IMR-90 (cell line): ENCODE measurements around the gene COX19. TPM values are rescaled to one million over a fixed set of nuclear protein-coding genes. Genes with fewer than 3 reads are reported as not detected.

ENCODE experiments used
- ATAC-seq: fragments of 200-7000 bp; cut with Tn5 transposase; 2 replicates; pipeline ENCODE4 v1.9.1; 2020; ENCODE audit warnings: low read depth, mild to moderate bottlenecking, moderate library complexity
- BruUV-seq: library from RNA; stranded (reverse); fragments of 400-500 nt; replicated peaks from 2 replicates; lab custom pipeline; 2021; lab: Mats Ljungman, UMichigan
- CTCF ChIA-PET: fragments of 300-600 bp; formaldehyde crosslinking; extraction: SDS; loops from one replicate; lab custom pipeline; 2021; ENCODE audit warnings: antibody characterized with exemption; lab: Yijun Ruan, JAX
- POLR2A ChIA-PET: fragments of 300-600 bp; sonication (Branson Sonifier 250); formaldehyde crosslinking; loops from one replicate; lab custom pipeline; 2022; ENCODE audit warnings: antibody characterized with exemption; ENCODE audit not compliant: unreplicated experiment; lab: Charles Lee
- DNase-seq: peaks from one replicate; pipeline ENCODE4 v3.0.0; 2013
- H2AFZ ChIP-seq: replicated peaks from 2 replicates; pipeline ENCODE3; 2013; ENCODE audit warnings: low read length, mild to moderate bottlenecking; ENCODE audit not compliant: poor library complexity
- H2AK5ac ChIP-seq: 2 replicates; pipeline ENCODE4 v1.6.1; 2013; ENCODE audit warnings: low read depth, low read length, inconsistent platforms
- H2AK9ac ChIP-seq: replicated peaks from 2 replicates; pipeline ENCODE3; 2013; ENCODE audit warnings: mild to moderate bottlenecking, low read depth, low read length, moderate library complexity; ENCODE audit not compliant: poor library complexity
- H2BK120ac ChIP-seq: 2 replicates; pipeline ENCODE4 v1.6.1; 2013; ENCODE audit warnings: low read depth, low read length, inconsistent platforms
- H2BK15ac ChIP-seq: 3 replicates; pipeline ENCODE4 v1.6.1; 2013; ENCODE audit warnings: low read depth, low read length, inconsistent platforms
- H2BK20ac ChIP-seq: 2 replicates; pipeline ENCODE4 v1.6.1; 2013; ENCODE audit warnings: low read depth, mild to moderate bottlenecking, inconsistent platforms, low read length, moderate library complexity
- H2BK5ac ChIP-seq: 2 replicates; pipeline ENCODE4 v1.6.1; 2013; ENCODE audit warnings: mild to moderate bottlenecking, low read depth, low read length, inconsistent platforms; ENCODE audit not compliant: poor library complexity, severe bottlenecking
- H3K14ac ChIP-seq: replicated peaks from 2 replicates; pipeline ENCODE4 v1.6.1; 2013; ENCODE audit warnings: low read depth, low read length, inconsistent platforms
- H3K18ac ChIP-seq: 2 replicates; pipeline ENCODE4 v1.6.1; 2013; ENCODE audit warnings: low read depth, low read length, control low read depth
- H3K23ac ChIP-seq: 2 replicates; pipeline ENCODE4 v1.6.1; 2013; ENCODE audit warnings: low read depth, low read length, inconsistent platforms
- H3K27ac ChIP-seq: 2 replicates; pipeline ENCODE4 v1.5.1; 2013; ENCODE audit warnings: mild to moderate bottlenecking, control low read depth, low read length; ENCODE audit not compliant: insufficient read depth
- H3K27me3 ChIP-seq: 2 replicates; pipeline ENCODE4 v1.6.1; 2013; ENCODE audit warnings: low read length; ENCODE audit not compliant: control insufficient read depth, insufficient read depth
- H3K36me3 ChIP-seq: 2 replicates; pipeline ENCODE4 v1.6.1; 2013; ENCODE audit warnings: low read length, mixed read lengths; ENCODE audit not compliant: control insufficient read depth, insufficient read depth
- H3K4ac ChIP-seq: 2 replicates; pipeline ENCODE4 v1.6.1; 2013; ENCODE audit warnings: low read depth, low read length, inconsistent platforms
- H3K4me1 ChIP-seq: 2 replicates; pipeline ENCODE4 v1.6.1; 2013; ENCODE audit warnings: low read length, mixed read lengths; ENCODE audit not compliant: control insufficient read depth, insufficient read depth
- H3K4me2 ChIP-seq: 2 replicates; pipeline ENCODE4 v1.6.1; 2013; ENCODE audit warnings: low read depth, mild to moderate bottlenecking, control low read depth, low read length, moderate library complexity
- H3K4me3 ChIP-seq: 2 replicates; pipeline ENCODE4 v1.5.1; 2013; ENCODE audit warnings: low read depth, mild to moderate bottlenecking, control low read depth, low read length, moderate library complexity; ENCODE audit not compliant: insufficient read depth
- H3K56ac ChIP-seq: 2 replicates; pipeline ENCODE4 v1.6.1; 2013; ENCODE audit warnings: low read length, inconsistent platforms; ENCODE audit not compliant: insufficient read depth; ENCODE audit errors: extremely low read depth
- H3K79me1 ChIP-seq, 2 experiments: 2 replicates each; pipeline ENCODE4 v1.6.1; 2013; ENCODE audit warnings: low read length in 2 of 2, inconsistent platforms in 1 of 2, low read depth in 1 of 2
- H3K9ac ChIP-seq: 2 replicates; pipeline ENCODE4 v1.6.1; 2013; ENCODE audit warnings: low read depth, low read length, control low read depth
- H3K9me1 ChIP-seq: 2 replicates; pipeline ENCODE4 v1.6.1; 2013; ENCODE audit warnings: low read length, inconsistent platforms; ENCODE audit not compliant: insufficient read depth
- H3K9me3 ChIP-seq: 2 replicates; pipeline ENCODE4 v1.6.1; 2013; ENCODE audit warnings: low read length; ENCODE audit not compliant: control insufficient read depth, insufficient read depth
- H4K20me1 ChIP-seq: 2 replicates; pipeline ENCODE4 v1.6.1; 2013; ENCODE audit warnings: low read length, inconsistent platforms; ENCODE audit not compliant: insufficient read depth
- H4K5ac ChIP-seq: 2 replicates; pipeline ENCODE4 v1.6.1; 2013; ENCODE audit warnings: mild to moderate bottlenecking, low read depth, low read length, control low read depth
- H4K8ac ChIP-seq, 2 experiments: 2 replicates each; pipeline ENCODE4 v1.6.1; 2013; ENCODE audit warnings: low read depth in 2 of 2, low read length in 2 of 2, control low read depth in 1 of 2, inconsistent platforms in 1 of 2
- H4K91ac ChIP-seq: 2 replicates; pipeline ENCODE4 v1.6.1; 2013; ENCODE audit warnings: low read depth, low read length, inconsistent platforms; ENCODE audit not compliant: insufficient read depth
- BHLHE40 ChIP-seq: fragments of 150-350 bp; IDR thresholded peaks from 2 replicates; pipeline ENCODE4 v1.6.1; 2016; ENCODE audit warnings: mild to moderate bottlenecking, low read depth, low read length
- CEBPB ChIP-seq: IDR thresholded peaks from 2 replicates; pipeline ENCODE4 v1.6.1; 2012; ENCODE audit warnings: low read depth, low read length, improper control_type of control experiment
- CHD1 ChIP-seq: IDR thresholded peaks from 2 replicates; pipeline ENCODE4 v1.6.1; 2012; ENCODE audit warnings: low read depth, low read length, improper control_type of control experiment
- ELK1 ChIP-seq: fragments of 150-350 bp; IDR thresholded peaks from 2 replicates; pipeline ENCODE4 v1.6.1; 2016; ENCODE audit warnings: low read depth, mild to moderate bottlenecking, low read length, moderate library complexity, borderline replicate concordance
- FOS ChIP-seq: fragments of 150-350 bp; IDR thresholded peaks from 2 replicates; pipeline ENCODE4 v1.6.1; 2016; ENCODE audit warnings: low read depth, low read length
- MAFK ChIP-seq: IDR thresholded peaks from 2 replicates; pipeline ENCODE4 v1.6.1; 2012; ENCODE audit warnings: low read depth, low read length, improper control_type of control experiment
- MAZ ChIP-seq: IDR thresholded peaks from 2 replicates; pipeline ENCODE4 v1.6.1; 2012; ENCODE audit warnings: low read depth, mild to moderate bottlenecking, low read length, improper control_type of control experiment, moderate library complexity, borderline replicate concordance
- MXI1 ChIP-seq: IDR thresholded peaks from 2 replicates; pipeline ENCODE4 v1.6.1; 2012; ENCODE audit warnings: low read depth, mild to moderate bottlenecking, low read length, moderate library complexity, borderline replicate concordance
- NFE2L2 ChIP-seq: fragments of 150-350 bp; IDR thresholded peaks from 2 replicates; pipeline ENCODE4 v1.6.1; 2016; ENCODE audit warnings: low read depth, mild to moderate bottlenecking, low read length
- POLR2A ChIP-seq: IDR thresholded peaks from 2 replicates; pipeline ENCODE4 v1.6.1; 2012; ENCODE audit warnings: mild to moderate bottlenecking, low read depth, low read length
- RAD21 ChIP-seq: IDR thresholded peaks from 2 replicates; pipeline ENCODE4 v1.6.1; 2012; ENCODE audit warnings: low read length, improper control_type of control experiment
- RCOR1 ChIP-seq: IDR thresholded peaks from 2 replicates; pipeline ENCODE4 v1.6.1; 2012; ENCODE audit warnings: mild to moderate bottlenecking, low read length, improper control_type of control experiment; ENCODE audit not compliant: insufficient replicate concordance
- RFX5 ChIP-seq: IDR thresholded peaks from 2 replicates; pipeline ENCODE4 v1.8.0; 2012; ENCODE audit warnings: low read depth, mild to moderate bottlenecking, low read length, moderate library complexity
- SMC3 ChIP-seq: fragments of 150-350 bp; IDR thresholded peaks from 2 replicates; pipeline ENCODE4 v1.6.1; 2016; ENCODE audit warnings: low read depth, mild to moderate bottlenecking, antibody characterized with exemption, low read length, moderate library complexity
- USF2 ChIP-seq: fragments of 150-350 bp; IDR thresholded peaks from 2 replicates; pipeline ENCODE4 v1.6.1; 2017; ENCODE audit warnings: mild to moderate bottlenecking, antibody characterized with exemption, low read length, low read depth
- WGBS, 2 experiments: methylation state at CpG; one replicate each; pipeline versions ENCODE4 v1.1.5 to v1.1.7; 2013; ENCODE audit warnings: missing lambda C conversion rate in 2 of 2; ENCODE audit not compliant: insufficient read length in 1 of 2; ENCODE audit errors: extremely low coverage in 2 of 2; 5-methylcytosine and 5-hydroxymethylcytosine counted together
- dilution Hi-C: fragments of 300-500 bp; cut with HindIII; formaldehyde crosslinking; loops from one replicate; pipeline ENCODE4 v1.14.3; 2018; ENCODE audit warnings: low sequenced_read_pairs; ENCODE audit not compliant: unreplicated experiment
- in situ Hi-C: fragments of 300-500 bp; cut with MboI; formaldehyde crosslinking; loops from 3 replicates; pipeline ENCODE4 v1.14.3; 2019; ENCODE audit warnings: low sequenced_read_pairs, inconsistent platforms, mixed read lengths
- intact Hi-C: fragments of 100-400 bp; cut with micrococcal nuclease; formaldehyde crosslinking; loops from 2 replicates; pipeline ENCODE4 v1.10.0; 2022
- polyA plus RNA-seq, 3 experiments: library from polyadenylated mRNA; depleted of rRNA; stranded (reverse); fragments of >200 nt; gene quantifications; 2 replicates each; pipeline ENCODE4 v1.2.3, GENCODE V29; 2012; ENCODE audit warnings: low replicate concordance in 1 of 3
- total RNA-seq: library from RNA; depleted of rRNA; stranded (reverse); fragments of >200 nt; gene quantifications from 2 replicates; pipeline ENCODE4 v1.2.3, GENCODE V29; 2012
- TF ChIP-seq, protein P1 (sequence below): conservative IDR thresholded peaks from 2 replicates; pipeline ENCODE4 v1.5.1; 2012; ENCODE audit warnings: mild to moderate bottlenecking, low read depth, low read length, improper control_type of control experiment

COX19 gene
- total and polyA plus RNA-seq, 2 of the 4 experiments (the other 2 are of a cell fraction) = 3.9 to 7.3 TPM

GRCh38 chr7:934469-935163 is 40.7 kb downstream of the COX19 start:
- H2AK5ac ChIP-seq = no peak overlapping the region
- H2AFZ ChIP-seq = no peak overlapping the region
- in situ Hi-C loops = no loop called here
- H2BK20ac ChIP-seq = no peak overlapping the region
- no peaks in the 10 kb centered on the region for H3K36me3 ChIP-seq
- H4K91ac ChIP-seq = no peak overlapping the region
- no peak overlapping the region for H4K8ac ChIP-seq
- POLR2A ChIA-PET = no interaction called here
- WGBS, 2 experiments = 70% methylated on average over 9 of the region's 34 CpGs; no CpG with 5 or more reads in 1 of the 2 experiments
- no peak overlapping the region for H3K14ac ChIP-seq
- no TSS peak for BruUV-seq
- intact Hi-C loops = no loop called here
- H3K9me1 ChIP-seq = no peaks in the 10 kb centered on the region
- TF ChIP-seq BHLHE40 (no peak), USF2 (no peak), RAD21 (no peak), CHD1 (no peak), RFX5 (no peak), CEBPB (no peak), MAFK (no peak), MAZ (no peak), RCOR1 (no peak), POLR2A (no peak), MXI1 (no peak), FOS (no peak), NFE2L2 (no peak), SMC3 (no peak), ELK1 (no peak)
- TF ChIP-seq, protein P1, sequence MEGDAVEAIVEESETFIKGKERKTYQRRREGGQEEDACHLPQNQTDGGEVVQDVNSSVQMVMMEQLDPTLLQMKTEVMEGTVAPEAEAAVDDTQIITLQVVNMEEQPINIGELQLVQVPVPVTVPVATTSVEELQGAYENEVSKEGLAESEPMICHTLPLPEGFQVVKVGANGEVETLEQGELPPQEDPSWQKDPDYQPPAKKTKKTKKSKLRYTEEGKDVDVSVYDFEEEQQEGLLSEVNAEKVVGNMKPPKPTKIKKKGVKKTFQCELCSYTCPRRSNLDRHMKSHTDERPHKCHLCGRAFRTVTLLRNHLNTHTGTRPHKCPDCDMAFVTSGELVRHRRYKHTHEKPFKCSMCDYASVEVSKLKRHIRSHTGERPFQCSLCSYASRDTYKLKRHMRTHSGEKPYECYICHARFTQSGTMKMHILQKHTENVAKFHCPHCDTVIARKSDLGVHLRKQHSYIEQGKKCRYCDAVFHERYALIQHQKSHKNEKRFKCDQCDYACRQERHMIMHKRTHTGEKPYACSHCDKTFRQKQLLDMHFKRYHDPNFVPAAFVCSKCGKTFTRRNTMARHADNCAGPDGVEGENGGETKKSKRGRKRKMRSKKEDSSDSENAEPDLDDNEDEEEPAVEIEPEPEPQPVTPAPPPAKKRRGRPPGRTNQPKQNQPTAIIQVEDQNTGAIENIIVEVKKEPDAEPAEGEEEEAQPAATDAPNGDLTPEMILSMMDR = no peak
- H3K4ac ChIP-seq = no peak overlapping the region
- H3K56ac ChIP-seq = no peak overlapping the region
- H2AK9ac ChIP-seq = no peak overlapping the region
- H3K4me3 ChIP-seq = no peak overlapping the region
- H3K27me3 ChIP-seq = no peaks in the 10 kb centered on the region; the same call in 1 of the 2 replicates
- dilution Hi-C loops = no loop called here
- CTCF ChIA-PET = no interaction called here
- H2BK5ac ChIP-seq = no peak overlapping the region
- no peaks in the 10 kb centered on the region for H3K79me1 ChIP-seq
- no peak overlapping the region for H4K5ac ChIP-seq
- no peak overlapping the region for H3K27ac ChIP-seq
- no peaks in the 10 kb centered on the region for H3K9me3 ChIP-seq
- H4K20me1 ChIP-seq = no peaks in the 10 kb centered on the region
- H2BK15ac ChIP-seq = no peak overlapping the region
- H3K9ac ChIP-seq = no peak overlapping the region
- H3K23ac ChIP-seq = no peak overlapping the region
- ATAC-seq = no peak
- no peaks in the 10 kb centered on the region for H3K4me1 ChIP-seq
- H2BK120ac ChIP-seq = no peak overlapping the region
- H3K4me2 ChIP-seq = no peak overlapping the region
- no peak for DNase-seq
- no peak overlapping the region for H3K18ac ChIP-seq
